GM21825 (cell line): Measurements from ENCODE around the gene POM121.
"Not testable (repeated sequence)": the region's sequence is repeated elsewhere in the genome, so short reads cannot be mapped to it uniquely, and the experiment has no call there.

ENCODE experiments used
- ATAC-seq: cut with Tn5 transposase; IDR thresholded peaks from one replicate; pipeline ENCODE4 v1.9.1; 2021; ENCODE audit warnings: mild to moderate bottlenecking, moderate library complexity; ENCODE audit not compliant: unreplicated experiment

Gene POM121

DNA sequence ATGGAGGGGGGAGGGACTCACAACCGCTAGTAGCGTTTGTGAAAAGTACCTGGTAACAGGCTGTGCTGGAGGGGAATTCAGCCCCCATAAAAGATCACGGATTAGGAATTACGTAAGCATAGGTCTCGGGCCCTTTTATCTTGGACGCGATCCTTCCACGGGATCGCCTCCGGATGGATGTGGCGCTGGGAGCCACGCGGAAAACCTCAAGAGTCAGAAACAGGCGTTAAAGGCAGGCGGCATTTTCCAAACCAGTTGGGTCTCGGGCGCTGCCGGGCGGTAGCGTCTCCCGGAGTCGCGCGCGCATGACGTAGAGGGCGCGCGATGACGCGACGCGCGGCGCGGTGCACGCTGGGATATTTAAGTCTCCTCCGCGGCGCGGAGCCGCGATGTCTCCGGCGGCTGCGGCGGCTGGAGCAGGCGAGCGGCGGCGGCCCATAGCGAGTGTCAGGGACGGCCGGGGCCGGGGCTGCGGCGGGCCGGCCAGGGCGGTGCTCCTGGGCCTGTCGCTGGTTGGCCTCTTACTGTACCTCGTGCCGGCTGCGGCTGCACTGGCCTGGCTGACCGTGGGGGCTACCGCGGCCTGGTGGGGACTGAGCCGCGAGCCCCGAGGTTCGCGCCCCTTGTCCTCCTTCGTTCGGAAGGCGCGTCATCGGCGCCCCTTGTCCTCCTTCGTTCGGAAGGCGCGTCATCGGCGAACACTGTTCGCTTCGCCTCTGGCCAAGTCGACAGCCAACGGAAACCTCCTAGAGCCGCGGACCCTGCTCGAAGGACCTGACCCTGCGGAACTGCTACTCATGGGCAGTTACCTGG is at the start of gene POM121:
POM121 (plus strand) TSS at position 363 of the 813 bp plus-strand sequence; CDS start at position 390, 27 bp downstream.
- peak; percentile 83 for ATAC-seq

- ATAC-seq: peak; percentile 100
These were observed 45.7 kb upstream of the POM121 start for GRCh38 chr7:72879079-72879736.

DNA sequence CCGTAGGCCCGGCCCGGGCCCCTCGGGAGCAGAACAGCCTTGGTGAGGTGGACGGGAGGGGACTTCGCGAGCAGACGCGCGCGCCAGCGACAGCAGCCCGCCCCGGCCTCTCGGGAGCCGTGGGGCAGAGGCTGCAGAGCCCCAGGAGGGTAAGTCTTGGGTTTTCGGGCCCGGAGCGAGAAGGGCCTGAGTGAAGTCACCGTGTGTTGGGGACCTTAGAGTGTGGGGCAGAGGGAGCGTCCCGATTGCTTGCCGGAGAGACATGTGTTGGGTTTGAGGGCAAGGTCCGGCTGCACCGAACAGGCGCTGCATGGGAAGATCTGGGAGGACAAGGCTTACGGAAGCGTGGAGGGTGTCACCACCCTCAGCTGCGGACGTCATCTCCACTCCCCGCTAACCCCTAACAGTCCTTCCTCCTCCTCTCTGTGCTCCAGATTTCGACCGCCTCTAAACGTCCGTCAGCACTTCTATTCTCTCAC is 45.1 kb upstream of the POM121 start:
- ATAC-seq: peak; percentile 14

DNA sequence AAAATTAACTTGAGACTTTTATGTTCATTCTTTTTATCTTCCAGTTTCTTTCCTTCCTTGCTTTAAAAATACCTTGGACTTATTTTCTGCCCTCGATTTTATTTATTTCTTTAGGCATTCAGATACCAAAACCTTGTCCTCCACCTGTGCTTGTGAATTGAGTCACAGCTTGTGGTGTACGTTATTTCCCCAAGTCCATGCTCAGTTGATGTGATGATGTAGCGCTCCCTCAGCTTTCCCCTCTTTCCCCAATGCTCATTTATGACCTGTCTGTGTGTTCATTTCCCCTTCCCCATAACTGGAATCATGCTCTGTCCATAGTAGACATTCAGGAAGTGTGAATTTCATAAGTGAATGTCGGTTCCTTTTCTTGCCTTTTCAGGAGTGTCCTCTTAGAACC is 33.1 kb upstream of the POM121 start:
- ATAC-seq: not testable (repeated sequence)

GRCh38 chr7:72904740-72905139 is 20.2 kb upstream of the POM121 start:
- ATAC-seq: not testable (repeated sequence)

- ATAC-seq: not testable (repeated sequence)
These were observed 16.5 kb upstream of the POM121 start for GRCh38 chr7:72908422-72908821.

- not testable (repeated sequence) for ATAC-seq
These were observed 13.5 kb upstream of the POM121 start for GRCh38 chr7:72911395-72911794.

DNA sequence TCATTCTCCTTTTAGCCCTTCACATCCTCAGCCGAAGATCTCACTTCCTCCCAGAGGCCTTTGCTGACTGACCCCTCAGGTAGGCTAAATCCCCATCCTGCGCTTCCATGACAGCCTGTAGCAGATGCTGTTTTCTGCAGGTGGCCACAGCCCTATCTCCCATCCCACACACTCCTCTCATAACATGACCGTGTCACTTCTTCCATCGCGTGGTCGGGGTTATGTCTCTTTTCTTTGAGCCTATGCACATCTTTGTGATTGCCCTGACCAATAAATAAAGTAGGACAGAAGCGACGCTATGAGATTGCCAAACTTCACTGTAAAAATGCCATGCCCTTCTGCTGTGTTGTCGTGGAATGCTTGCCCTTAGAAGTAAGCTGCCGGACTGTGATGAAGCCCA is 11.1 kb upstream of the POM121 start:
- not testable (repeated sequence) for ATAC-seq

GRCh38 chr7:72914756-72915525 is 10.0 kb upstream of the POM121 start:
- peak; percentile 76 for ATAC-seq

GRCh38 chr7:72919256-72919775 is 5.6 kb upstream of the POM121 start:
- ATAC-seq: no peak

DNA sequence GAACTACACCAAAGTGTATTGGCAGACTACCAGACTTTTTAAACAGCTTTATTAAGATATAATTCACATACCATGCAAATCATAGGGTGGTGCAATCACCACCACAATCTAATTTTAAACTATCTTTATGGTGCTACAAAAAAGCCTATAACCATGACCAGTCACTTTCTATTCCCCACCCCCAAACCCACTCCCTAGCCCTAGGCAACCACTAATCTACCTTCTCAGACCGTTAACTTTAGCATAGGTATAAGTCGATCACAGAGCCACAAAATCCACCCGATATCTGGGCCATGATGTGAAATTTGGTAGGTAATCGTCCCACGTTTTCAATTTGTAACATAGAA is 536 bp upstream of the POM121 start:
- no peak for ATAC-seq

GRCh38 chr7:72925546-72926120 is 738 bp downstream of the POM121 start:
- ATAC-seq: peak; percentile 19

DNA sequence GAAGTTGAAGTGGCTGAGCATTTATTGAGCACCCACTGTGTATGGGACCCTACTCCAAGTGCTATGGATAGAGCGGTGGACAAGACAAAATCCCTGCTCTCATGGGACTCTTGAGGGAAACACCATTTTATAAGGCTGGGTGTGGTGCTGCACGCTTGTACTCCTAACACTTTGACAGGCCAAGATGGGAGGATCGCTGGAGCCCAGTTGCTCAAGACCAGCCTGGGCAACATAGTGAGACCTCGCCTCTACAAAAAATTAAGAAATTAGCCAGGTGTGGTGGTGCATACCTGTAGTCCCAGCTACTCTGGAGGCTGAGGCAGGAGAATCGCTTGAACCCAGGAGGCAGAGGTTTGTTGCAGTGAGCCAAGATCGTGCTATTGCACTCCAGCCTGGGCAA is 2.9 kb downstream of the POM121 start:
- ATAC-seq: not testable (repeated sequence)

GRCh38 chr7:72928216-72928615 is 3.3 kb downstream of the POM121 start:
- ATAC-seq: not testable (repeated sequence)

- not testable (repeated sequence) for ATAC-seq
These were observed 17.3 kb downstream of the POM121 start for GRCh38 chr7:72942022-72942705.

GRCh38 chr7:72942956-72943355 is 18.1 kb downstream of the POM121 start:
- not testable (repeated sequence) for ATAC-seq

GRCh38 chr7:72944937-72945336 is 20.0 kb downstream of the POM121 start:
- not testable (repeated sequence) for ATAC-seq

DNA sequence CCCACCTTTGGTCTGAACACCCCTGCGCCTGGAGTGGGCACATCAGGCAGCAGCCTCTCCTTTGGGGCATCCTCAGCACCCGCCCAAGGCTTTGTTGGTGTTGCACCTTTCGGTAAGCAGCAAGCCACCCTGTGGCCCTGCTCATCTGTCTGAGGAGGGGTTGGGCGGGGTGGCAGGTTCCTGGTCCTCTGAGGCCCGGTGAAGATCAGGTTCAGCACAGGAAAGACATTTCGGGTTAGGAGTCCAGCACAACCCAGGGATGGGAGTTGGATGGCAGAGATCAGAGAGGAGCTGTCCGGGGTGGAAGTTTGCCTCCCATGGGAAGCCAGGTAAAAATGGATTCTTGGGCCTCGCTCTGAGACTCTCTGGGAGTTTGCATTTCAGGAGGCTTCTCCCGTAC is 20.7 kb downstream of the POM121 start:
- ATAC-seq: not testable (repeated sequence)

DNA sequence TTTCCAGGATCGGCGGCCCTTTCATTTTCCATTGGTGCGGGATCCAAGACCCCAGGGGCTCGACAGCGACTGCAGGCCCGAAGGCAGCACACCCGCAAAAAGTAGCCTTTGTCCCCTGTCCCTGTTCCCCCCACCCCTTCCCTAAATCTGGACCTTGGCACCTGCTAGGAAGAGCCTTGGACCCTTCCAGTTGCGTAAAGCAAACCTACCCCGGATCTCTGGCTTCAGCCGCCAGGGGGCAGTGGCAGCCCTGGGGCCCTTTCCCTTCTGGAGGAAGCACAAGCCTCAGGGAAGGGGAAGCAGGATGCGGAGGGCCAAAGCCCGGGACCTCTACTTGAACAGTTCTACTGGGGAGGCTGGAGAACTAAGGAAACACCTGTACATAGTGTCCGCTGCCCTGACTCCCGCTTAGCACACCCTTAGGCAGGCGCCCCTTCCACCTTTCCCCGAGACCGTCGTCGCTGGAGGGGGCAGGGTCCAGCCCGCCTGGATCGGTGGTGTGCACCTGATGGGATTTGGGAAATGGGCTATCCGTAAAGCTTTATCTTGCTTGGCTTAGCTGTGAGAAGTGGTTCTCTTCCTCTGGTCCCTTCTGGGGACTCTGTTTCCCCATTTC is 21.3 kb downstream of the POM121 start:
- ATAC-seq: not testable (repeated sequence)

DNA sequence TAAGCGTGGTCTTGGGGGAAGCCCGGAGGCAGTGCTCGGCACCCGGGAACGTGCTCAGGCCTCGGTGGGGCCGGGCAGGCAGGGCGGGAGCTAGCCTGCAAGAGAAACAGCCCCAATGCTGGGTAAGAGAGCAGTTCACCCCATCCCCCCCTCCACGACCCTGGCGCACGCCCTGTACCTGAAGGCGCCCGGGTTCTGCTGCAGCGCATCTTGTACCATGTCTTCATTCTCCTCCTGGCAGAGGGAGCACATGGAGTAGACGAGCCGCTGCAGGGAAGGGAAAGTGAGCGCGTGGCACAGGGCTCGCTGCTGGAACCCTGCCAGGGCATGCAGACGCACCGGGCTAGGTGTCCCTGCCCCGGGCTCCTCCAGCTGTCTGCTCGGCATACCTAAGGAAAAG is 23.8 kb downstream of the POM121 start:
- ATAC-seq: not testable (repeated sequence)
